GM12873 (cell line): Measurements from ENCODE around the gene EEPD1.

Experiments
- TF ChIP-seq, protein P1 (sequence below): IDR thresholded peaks from 2 replicates; pipeline ENCODE4 v1.5.1; 2012; ENCODE audit warnings: low read depth, mild to moderate bottlenecking, moderate library complexity, low read length, control low read depth; ENCODE audit not compliant: insufficient read depth; ENCODE audit errors: missing control alignments

Gene EEPD1

GRCh38 chr7:36275735-36276284 is 122.8 kb downstream of the EEPD1 start:
- TF ChIP-seq, protein P1, sequence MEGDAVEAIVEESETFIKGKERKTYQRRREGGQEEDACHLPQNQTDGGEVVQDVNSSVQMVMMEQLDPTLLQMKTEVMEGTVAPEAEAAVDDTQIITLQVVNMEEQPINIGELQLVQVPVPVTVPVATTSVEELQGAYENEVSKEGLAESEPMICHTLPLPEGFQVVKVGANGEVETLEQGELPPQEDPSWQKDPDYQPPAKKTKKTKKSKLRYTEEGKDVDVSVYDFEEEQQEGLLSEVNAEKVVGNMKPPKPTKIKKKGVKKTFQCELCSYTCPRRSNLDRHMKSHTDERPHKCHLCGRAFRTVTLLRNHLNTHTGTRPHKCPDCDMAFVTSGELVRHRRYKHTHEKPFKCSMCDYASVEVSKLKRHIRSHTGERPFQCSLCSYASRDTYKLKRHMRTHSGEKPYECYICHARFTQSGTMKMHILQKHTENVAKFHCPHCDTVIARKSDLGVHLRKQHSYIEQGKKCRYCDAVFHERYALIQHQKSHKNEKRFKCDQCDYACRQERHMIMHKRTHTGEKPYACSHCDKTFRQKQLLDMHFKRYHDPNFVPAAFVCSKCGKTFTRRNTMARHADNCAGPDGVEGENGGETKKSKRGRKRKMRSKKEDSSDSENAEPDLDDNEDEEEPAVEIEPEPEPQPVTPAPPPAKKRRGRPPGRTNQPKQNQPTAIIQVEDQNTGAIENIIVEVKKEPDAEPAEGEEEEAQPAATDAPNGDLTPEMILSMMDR = no peak

GRCh38 chr7:36276428-36277248 is 123.6 kb downstream of the EEPD1 start:
- TF ChIP-seq, protein P1 = no peak

- TF ChIP-seq, protein P1 = no peak
Measured at GRCh38 chr7:36277249-36277542, 124.1 kb downstream of the EEPD1 start.

DNA sequence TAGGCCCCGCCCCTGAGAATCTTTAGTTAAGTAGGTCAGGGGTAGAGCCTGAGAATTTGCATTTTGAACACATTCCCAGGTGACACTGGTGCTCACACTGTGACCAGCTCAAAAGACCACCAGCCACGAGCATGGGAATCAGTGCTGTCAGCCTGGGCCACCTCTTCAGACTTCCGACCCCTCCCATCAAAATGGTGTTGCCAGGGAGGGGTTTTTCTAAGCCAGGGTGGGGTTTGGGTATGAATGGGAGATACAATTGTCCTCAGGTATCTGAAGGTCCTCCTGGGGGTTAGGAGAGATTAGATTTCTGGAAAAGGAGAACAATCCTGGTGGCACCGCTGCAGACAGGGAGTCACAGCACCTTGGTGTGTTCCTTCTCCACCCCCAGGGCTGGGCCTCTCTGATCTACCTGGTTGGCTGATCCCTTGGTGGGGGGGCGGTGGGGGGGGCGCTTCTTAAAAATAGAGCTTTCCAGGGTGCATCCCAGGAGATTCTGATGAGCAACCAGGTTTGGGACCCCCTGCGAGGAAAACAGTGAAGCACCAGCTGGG is 125.1 kb downstream of the EEPD1 start:
- TF ChIP-seq, protein P1 = no peak

DNA sequence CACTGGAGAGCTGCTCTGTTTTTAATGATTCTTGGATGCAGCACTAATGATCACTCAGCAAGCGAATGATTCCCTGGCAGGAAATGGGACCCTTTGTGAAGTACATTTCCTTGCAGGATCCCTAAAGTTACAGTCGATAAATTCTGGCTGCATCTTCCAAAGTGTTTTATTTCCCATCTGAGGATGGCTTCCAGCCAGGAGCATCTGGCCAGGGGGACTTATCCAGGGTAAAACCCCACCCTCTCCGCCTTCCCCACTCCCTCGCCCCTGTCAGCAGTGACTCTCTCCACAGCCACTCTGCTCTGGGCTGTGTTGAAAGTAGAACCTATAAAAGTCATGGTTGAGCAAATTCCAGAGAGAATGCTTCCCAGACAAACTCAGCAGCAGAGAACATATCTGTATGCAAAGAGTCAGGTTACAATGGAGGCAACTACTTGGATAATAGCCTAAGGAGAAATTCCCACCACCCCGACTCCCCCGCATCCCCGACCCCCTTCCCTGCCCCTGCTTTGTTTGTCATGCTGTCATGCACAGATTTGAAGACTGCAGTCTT is 125.6 kb downstream of the EEPD1 start:
- TF ChIP-seq, protein P1 = no peak

DNA sequence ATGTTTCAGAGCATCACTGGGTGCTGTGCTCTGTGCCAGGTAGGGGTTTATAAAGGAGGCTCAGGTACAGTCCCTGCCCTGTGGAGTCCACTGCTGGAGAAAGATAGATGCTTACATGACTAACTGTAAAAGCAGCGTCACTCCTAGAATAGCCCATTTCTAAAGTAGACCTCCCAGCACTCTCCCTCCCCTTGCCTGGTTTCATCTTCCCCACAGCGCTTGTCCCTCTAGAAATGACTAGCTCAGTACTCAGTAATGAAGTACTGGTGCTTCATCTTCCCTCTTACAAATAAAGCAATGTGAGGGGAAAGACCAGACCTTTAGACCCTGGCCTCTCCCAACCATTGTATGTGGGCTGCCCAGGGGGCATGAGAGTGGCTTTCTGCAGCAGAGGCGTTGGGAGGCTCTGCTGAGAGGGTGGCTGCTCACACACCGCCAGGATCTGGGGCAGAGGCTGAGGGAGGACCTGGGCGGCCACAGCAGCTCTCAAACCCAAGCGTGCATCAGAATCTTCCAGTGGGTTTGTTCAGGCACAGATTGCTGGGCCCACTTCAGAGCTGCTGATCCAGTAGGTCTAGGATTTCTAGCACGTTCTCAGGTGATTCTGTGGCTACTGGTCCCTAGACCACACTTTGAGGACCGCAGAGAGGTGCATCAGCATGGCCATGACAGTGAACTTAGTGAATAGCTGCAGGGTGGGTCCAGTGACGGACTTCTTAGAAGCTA is 126.3 kb downstream of the EEPD1 start:
- TF ChIP-seq, protein P1 = no peak

- TF ChIP-seq, protein P1 = no peak
Measured at GRCh38 chr7:36279926-36280315, 126.9 kb downstream of the EEPD1 start.
